ENCODE data around the gene ME3. TPM values are rescaled to one million over a fixed set of nuclear protein-coding genes. Genes with fewer than 3 reads are reported as not detected.

The ME3 gene
- total and polyA plus RNA-seq, 2 donors (not counting 1 experiment from before 2014, with no cell fraction given), result 8.8 to 50.7 TPM

GRCh38 chr11:86680716-86681482 lies 8.5 kb upstream of the ME3 start:
- no peak for TF ChIP-seq EZH2 (IDR thresholded peaks at IDR 0.05; ENCODE audit: low read length, missing control alignments)
- TF ChIP-seq CTCF (conservative IDR thresholded peaks at IDR 0.05 in 1 of 2, IDR thresholded peaks at IDR 0.05 in 1 of 2; ENCODE audit: low read depth in 1 of 2, low read length in 2 of 2), result no peak
- Histone ChIP-seq H3K36me3 (ENCODE audit: control insufficient read depth, insufficient read depth, low read length) (no peaks in the 10 kb centered on the region), H3K4me1 (ENCODE audit: control insufficient read depth, extremely low read depth, insufficient read depth, low read length) (no peaks in the 10 kb centered on the region), H3K4me3 (replicated peaks in 1 of 4; ENCODE audit: control extremely low read depth in 1 of 4, insufficient read depth in 1 of 4, low read depth in 3 of 4, low read length in 4 of 4) (no peak overlapping the region), H3K9ac (ENCODE audit: insufficient read depth, low read length) (no peak overlapping the region), H3K4me2 (ENCODE audit: extremely low read depth, insufficient read depth, low read length) (no peak overlapping the region), H4K20me1 (ENCODE audit: control insufficient read depth, extremely low read depth, insufficient read depth, low read length) (no peaks in the 10 kb centered on the region), H2AFZ (ENCODE audit: low read length) (no peak overlapping the region), H3K27me3 (ENCODE audit: control insufficient read depth, insufficient read depth, low read length) (no peaks in the 10 kb centered on the region), H3K79me2 (ENCODE audit: control insufficient read depth, insufficient read depth, low read length) (no peaks in the 10 kb centered on the region), H3K27ac (ENCODE audit: insufficient read depth, low read length) (no peak overlapping the region), H3K9me3 (ENCODE audit: control insufficient read depth, insufficient read depth, low read depth, low read length) (no peaks in the 10 kb centered on the region)
- DNase-seq (ENCODE audit: low read depth in 2 of 2), result no peak

- H3K9ac ChIP-seq (ENCODE audit: insufficient read depth, low read length), result no peak overlapping the region
- DNase-seq (ENCODE audit: low read depth in 2 of 2), result peak in 1 of 2 donors; percentile 89
Observed at GRCh38 chr11:86678823-86679222, 6.4 kb upstream of the ME3 start.

GRCh38 chr11:86678296-86678695 lies 5.9 kb upstream of the ME3 start:
- Histone ChIP-seq H3K36me3 (ENCODE audit: control insufficient read depth, insufficient read depth, low read length) (no peaks in the 10 kb centered on the region), H3K4me3 (replicated peaks in 1 of 4; ENCODE audit: control extremely low read depth in 1 of 4, insufficient read depth in 1 of 4, low read depth in 3 of 4, low read length in 4 of 4) (no peak overlapping the region), H3K4me1 (ENCODE audit: control insufficient read depth, extremely low read depth, insufficient read depth, low read length) (no peaks in the 10 kb centered on the region), H3K27me3 (ENCODE audit: control insufficient read depth, insufficient read depth, low read length) (no peaks in the 10 kb centered on the region), H4K20me1 (ENCODE audit: control insufficient read depth, extremely low read depth, insufficient read depth, low read length) (no peaks in the 10 kb centered on the region), H3K27ac (ENCODE audit: insufficient read depth, low read length) (no peak overlapping the region), H2AFZ (ENCODE audit: low read length) (no peak overlapping the region), H3K79me2 (ENCODE audit: control insufficient read depth, insufficient read depth, low read length) (no peaks in the 10 kb centered on the region), H3K4me2 (ENCODE audit: extremely low read depth, insufficient read depth, low read length) (no peak overlapping the region), H3K9me3 (ENCODE audit: control insufficient read depth, insufficient read depth, low read depth, low read length) (no peaks in the 10 kb centered on the region), H3K9ac (ENCODE audit: insufficient read depth, low read length) (no peak overlapping the region)
- TF ChIP-seq CTCF (conservative IDR thresholded peaks at IDR 0.05 in 1 of 2, IDR thresholded peaks at IDR 0.05 in 1 of 2; ENCODE audit: low read depth in 1 of 2, low read length in 2 of 2) (no peak), EZH2 (IDR thresholded peaks at IDR 0.05; ENCODE audit: low read length, missing control alignments) (no peak)
- no peak for DNase-seq (ENCODE audit: low read depth in 2 of 2)

More at GRCh38 chr11:86678823-86679222, 6.4 kb upstream of the ME3 start:
- no peak overlapping the region for H2AFZ ChIP-seq (ENCODE audit: low read length)
- H4K20me1 ChIP-seq (ENCODE audit: control insufficient read depth, extremely low read depth, insufficient read depth, low read length), result no peaks in the 10 kb centered on the region
- H3K9me3 ChIP-seq (ENCODE audit: control insufficient read depth, insufficient read depth, low read depth, low read length), result no peaks in the 10 kb centered on the region
- no peaks in the 10 kb centered on the region for H3K36me3 ChIP-seq (ENCODE audit: control insufficient read depth, insufficient read depth, low read length)
- H3K4me2 ChIP-seq (ENCODE audit: extremely low read depth, insufficient read depth, low read length), result no peak overlapping the region
- H3K79me2 ChIP-seq (ENCODE audit: control insufficient read depth, insufficient read depth, low read length), result no peaks in the 10 kb centered on the region
- no peak overlapping the region for H3K27ac ChIP-seq (ENCODE audit: insufficient read depth, low read length)
- no peaks in the 10 kb centered on the region for H3K27me3 ChIP-seq (ENCODE audit: control insufficient read depth, insufficient read depth, low read length)
- TF ChIP-seq CTCF (conservative IDR thresholded peaks at IDR 0.05 in 1 of 2, IDR thresholded peaks at IDR 0.05 in 1 of 2; ENCODE audit: low read depth in 1 of 2, low read length in 2 of 2) (no peak), EZH2 (IDR thresholded peaks at IDR 0.05; ENCODE audit: low read length, missing control alignments) (no peak)
- no peaks in the 10 kb centered on the region for H3K4me1 ChIP-seq (ENCODE audit: control insufficient read depth, extremely low read depth, insufficient read depth, low read length)
- no peak overlapping the region for H3K4me3 ChIP-seq (replicated peaks in 1 of 4; ENCODE audit: control extremely low read depth in 1 of 4, insufficient read depth in 1 of 4, low read depth in 3 of 4, low read length in 4 of 4)

Data from fibroblast of lung (primary cell).